Stimulated activated CD4-positive, alpha-beta T cell treated with anti-CD3 and anti-CD28 coated beads, Interleukin-12 subunit alpha, Interleukin-12 subunit beta, amount 100 ng/mL, for 4 hours (primary cell): ENCODE data around the gene TTYH1.
A peak's percentile ranks its signal among the peaks of the same experiment; 100 is the strongest.

Experiments
- DNase-seq: peaks from one replicate; pipeline ENCODE4 v3.0.0-alpha.2; 2020

Gene TTYH1

GRCh38 chr19:54424660-54425381, 9.6 kb downstream of the TTYH1 start:
- DNase-seq = no peak

GRCh38 chr19:54425382-54425723, 10.1 kb downstream of the TTYH1 start:
- DNase-seq = no peak

GRCh38 chr19:54426291-54426931, 11.1 kb downstream of the TTYH1 start:
- no peak for DNase-seq

- no peak for DNase-seq
Observed at GRCh38 chr19:54427586-54427985, 12.3 kb downstream of the TTYH1 start.

GRCh38 chr19:54428323-54429175, 13.3 kb downstream of the TTYH1 start:
- no peak for DNase-seq

GRCh38 chr19:54429176-54429495, 13.9 kb downstream of the TTYH1 start:
- DNase-seq = no peak

- no peak for DNase-seq
Observed at GRCh38 chr19:54429545-54430227, 14.4 kb downstream of the TTYH1 start.

GRCh38 chr19:54430306-54431254, 15.3 kb downstream of the TTYH1 start:
- DNase-seq = peak; percentile 47

- DNase-seq = no peak
Observed at GRCh38 chr19:54431255-54431838, 16.1 kb downstream of the TTYH1 start.

- DNase-seq = no peak
Observed at GRCh38 chr19:54432144-54432738, 17.0 kb downstream of the TTYH1 start.

GRCh38 chr19:54433697-54434096, 18.4 kb downstream of the TTYH1 start:
- DNase-seq = no peak

GRCh38 chr19:54434112-54434872, 19.0 kb downstream of the TTYH1 start:
- no peak for DNase-seq

- DNase-seq = no peak
Observed at GRCh38 chr19:54434873-54435214, 19.6 kb downstream of the TTYH1 start.

- DNase-seq = no peak
Observed at GRCh38 chr19:54435551-54436016, 20.3 kb downstream of the TTYH1 start.

- DNase-seq = no peak
Observed at GRCh38 chr19:54436031-54436523, 20.8 kb downstream of the TTYH1 start.

- DNase-seq = no peak
Observed at GRCh38 chr19:54436628-54437252, 21.5 kb downstream of the TTYH1 start.

GRCh38 chr19:54439174-54439851, 24.0 kb downstream of the TTYH1 start:
- no peak for DNase-seq

GRCh38 chr19:54440641-54441040, 25.4 kb downstream of the TTYH1 start:
- no peak for DNase-seq

GRCh38 chr19:54444737-54445136, 29.5 kb downstream of the TTYH1 start:
- DNase-seq = no peak
